ENCODE data around the gene SRRM4.

SRRM4 gene

GRCh38 chr12:119169150-119169549 lies 187.8 kb downstream of the SRRM4 start:
- TF ChIP-seq RAD21 (IDR thresholded peaks at IDR 0.05; ENCODE audit: low read depth) (no peak), CEBPB (IDR thresholded peaks at IDR 0.05) (no peak), EP300 (IDR thresholded peaks at IDR 0.05; ENCODE audit: borderline replicate concordance) (no peak), YY1 (IDR thresholded peaks at IDR 0.05; ENCODE audit: low read depth) (no peak), MAX (IDR thresholded peaks at IDR 0.05) (no peak), REST (IDR thresholded peaks at IDR 0.05; ENCODE audit: low read depth) (no peak), FOXM1 (IDR thresholded peaks at IDR 0.05; ENCODE audit: borderline replicate concordance, low read depth) (no peak), ZBTB7A (IDR thresholded peaks at IDR 0.05; ENCODE audit: low read depth) (no peak), TAF1 (IDR thresholded peaks at IDR 0.05; ENCODE audit: low read depth) (no peak), NFIC (IDR thresholded peaks at IDR 0.05) (no peak), TCF12 (IDR thresholded peaks at IDR 0.05; ENCODE audit: low read depth) (no peak), TEAD4 (IDR thresholded peaks at IDR 0.05) (no peak), EGR1 (IDR thresholded peaks at IDR 0.05) (no peak), USF1 (IDR thresholded peaks at IDR 0.05) (no peak), CREB1 (IDR thresholded peaks at IDR 0.05; ENCODE audit: low read depth) (no peak)

- no peak for TF ChIP-seq RAD21 (IDR thresholded peaks at IDR 0.05; ENCODE audit: low read depth)
- no peak for TF ChIP-seq EP300 (IDR thresholded peaks at IDR 0.05; ENCODE audit: borderline replicate concordance)
- no peak for TF ChIP-seq TAF1 (IDR thresholded peaks at IDR 0.05; ENCODE audit: low read depth)
- TF ChIP-seq ZBTB7A (IDR thresholded peaks at IDR 0.05; ENCODE audit: low read depth) = no peak
- TF ChIP-seq EGR1 (IDR thresholded peaks at IDR 0.05) = no peak
- TF ChIP-seq USF1 (IDR thresholded peaks at IDR 0.05) = no peak
- no peak for TF ChIP-seq CEBPB (IDR thresholded peaks at IDR 0.05)
- TF ChIP-seq FOXM1 (IDR thresholded peaks at IDR 0.05; ENCODE audit: borderline replicate concordance, low read depth) = no peak
Observed at GRCh38 chr12:119171291-119171690, 189.9 kb downstream of the SRRM4 start.

- no peak for TF ChIP-seq REST (IDR thresholded peaks at IDR 0.05; ENCODE audit: low read depth)
- TF ChIP-seq FOXM1 (IDR thresholded peaks at IDR 0.05; ENCODE audit: borderline replicate concordance, low read depth) = no peak
- no peak for TF ChIP-seq YY1 (IDR thresholded peaks at IDR 0.05; ENCODE audit: low read depth)
- TF ChIP-seq TEAD4 (IDR thresholded peaks at IDR 0.05) = no peak
- no peak for TF ChIP-seq CEBPB (IDR thresholded peaks at IDR 0.05)
- no peak for TF ChIP-seq EP300 (IDR thresholded peaks at IDR 0.05; ENCODE audit: borderline replicate concordance)
- TF ChIP-seq RAD21 (IDR thresholded peaks at IDR 0.05; ENCODE audit: low read depth) = no peak
- no peak for TF ChIP-seq CREB1 (IDR thresholded peaks at IDR 0.05; ENCODE audit: low read depth)
- TF ChIP-seq EGR1 (IDR thresholded peaks at IDR 0.05) = no peak
- no peak for TF ChIP-seq TCF12 (IDR thresholded peaks at IDR 0.05; ENCODE audit: low read depth)
- TF ChIP-seq ZBTB7A (IDR thresholded peaks at IDR 0.05; ENCODE audit: low read depth) = no peak
- TF ChIP-seq TAF1 (IDR thresholded peaks at IDR 0.05; ENCODE audit: low read depth) = no peak
- no peak for TF ChIP-seq NFIC (IDR thresholded peaks at IDR 0.05)
- no peak for TF ChIP-seq MAX (IDR thresholded peaks at IDR 0.05)
- no peak for TF ChIP-seq USF1 (IDR thresholded peaks at IDR 0.05)
Observed at GRCh38 chr12:119171691-119172425, 190.5 kb downstream of the SRRM4 start.

GRCh38 chr12:119175081-119175480 lies 193.7 kb downstream of the SRRM4 start:
- TF ChIP-seq REST (IDR thresholded peaks at IDR 0.05; ENCODE audit: low read depth) (no peak), ZBTB7A (IDR thresholded peaks at IDR 0.05; ENCODE audit: low read depth) (no peak), TCF12 (IDR thresholded peaks at IDR 0.05; ENCODE audit: low read depth) (no peak), TAF1 (IDR thresholded peaks at IDR 0.05; ENCODE audit: low read depth) (no peak), MAX (IDR thresholded peaks at IDR 0.05) (no peak), YY1 (IDR thresholded peaks at IDR 0.05; ENCODE audit: low read depth) (no peak), EP300 (IDR thresholded peaks at IDR 0.05; ENCODE audit: borderline replicate concordance) (no peak), TEAD4 (IDR thresholded peaks at IDR 0.05) (no peak), NFIC (IDR thresholded peaks at IDR 0.05) (no peak), FOXM1 (IDR thresholded peaks at IDR 0.05; ENCODE audit: borderline replicate concordance, low read depth) (no peak), CREB1 (IDR thresholded peaks at IDR 0.05; ENCODE audit: low read depth) (no peak), RAD21 (IDR thresholded peaks at IDR 0.05; ENCODE audit: low read depth) (no peak), EGR1 (IDR thresholded peaks at IDR 0.05) (no peak)
